Stromal cell of bone marrow (primary cell): Measurements from ENCODE around the gene XRN1.
"Not testable (repeated sequence)": the region's sequence is repeated elsewhere in the genome, so short reads cannot be mapped to it uniquely, and the experiment has no call there.

Source experiments
- DNase-seq: peaks from one replicate; pipeline ENCODE4 v3.0.0-alpha.2; 2012; ENCODE audit warnings: low read depth

The XRN1 gene

GRCh38 chr3:142447852-142448823 is at the start of gene XRN1:
Gene XRN1, minus strand, starts transcription at chr3:142448037. Its CDS starts 93 bp downstream, at chr3:142447944.
- DNase-seq, result peak; percentile 91

- DNase-seq, result no peak
These were observed 47.3 kb upstream of the XRN1 start for GRCh38 chr3:142495103-142495502.

GRCh38 chr3:142492184-142492583 is 44.3 kb upstream of the XRN1 start:
- no peak for DNase-seq

- no peak for DNase-seq
These were observed 41.9 kb upstream of the XRN1 start for GRCh38 chr3:142489572-142490323.

- no peak for DNase-seq
These were observed 37.1 kb upstream of the XRN1 start for GRCh38 chr3:142484912-142485435.

- no peak for DNase-seq
These were observed 33.4 kb upstream of the XRN1 start for GRCh38 chr3:142481196-142481595.

- DNase-seq, result no peak
These were observed 23.0 kb upstream of the XRN1 start for GRCh38 chr3:142470826-142471225.

GRCh38 chr3:142468456-142468855 is 20.6 kb upstream of the XRN1 start:
- no peak for DNase-seq

GRCh38 chr3:142467768-142468167 is 19.9 kb upstream of the XRN1 start:
- DNase-seq, result no peak

- no peak for DNase-seq
These were observed 12.9 kb upstream of the XRN1 start for GRCh38 chr3:142460689-142461088.

GRCh38 chr3:142459929-142460328 is 12.1 kb upstream of the XRN1 start:
- DNase-seq, result no peak

- DNase-seq, result no peak
These were observed 11.3 kb upstream of the XRN1 start for GRCh38 chr3:142459096-142459495.

- DNase-seq, result no peak
These were observed 3.0 kb upstream of the XRN1 start for GRCh38 chr3:142450881-142451280.

GRCh38 chr3:142450189-142450588 is 2.4 kb upstream of the XRN1 start:
- DNase-seq, result no peak

- DNase-seq, result peak; percentile 16
These were observed 461 bp downstream of the XRN1 start for GRCh38 chr3:142447301-142447851.

GRCh38 chr3:142445816-142446254 is 2.0 kb downstream of the XRN1 start:
- peak; percentile 40 for DNase-seq

- no peak for DNase-seq
These were observed 3.5 kb downstream of the XRN1 start for GRCh38 chr3:142444343-142444742.

- DNase-seq, result not testable (repeated sequence)
These were observed 4.8 kb downstream of the XRN1 start for GRCh38 chr3:142443060-142443459.

GRCh38 chr3:142439499-142440220 is 8.2 kb downstream of the XRN1 start:
- not testable (repeated sequence) for DNase-seq

GRCh38 chr3:142438096-142438495 is 9.7 kb downstream of the XRN1 start:
- DNase-seq, result not testable (repeated sequence)

GRCh38 chr3:142436951-142437585 is 10.8 kb downstream of the XRN1 start:
- no peak for DNase-seq
